K562 (cell line): ENCODE results near the gene ACOD1. TPM values are rescaled to one million over a fixed set of nuclear protein-coding genes. Genes with fewer than 3 reads are reported as not detected.

Experiments
- ATAC-seq: fragments of 200-7000 bp; cut with Tn5 transposase; 3 replicates; pipeline ENCODE4 v1.9.1; 2020; ENCODE audit warnings: moderate library complexity
- BruUV-seq: library from RNA; stranded (reverse); fragments of 400-500 nt; replicated peaks from 2 replicates; lab custom pipeline; 2021; lab: Mats Ljungman, UMichigan
- CTCF ChIA-PET: fragments of 300-600 bp; formaldehyde crosslinking; extraction: SDS; loops from one replicate; lab custom pipeline; 2021; ENCODE audit warnings: low intra/inter-chr PET ratio; lab: Yijun Ruan, JAX
- POLR2A ChIA-PET: fragments of 300-600, 350-650 bp; sonication (Branson Sonifier 250); formaldehyde crosslinking; extraction: SDS; loops from one replicate; lab custom pipeline; 2021; ENCODE audit warnings: antibody characterized with exemption, inconsistent platforms; lab: Yijun Ruan, JAX
- DNase-seq, 4 experiments: peaks; one replicate each; pipeline versions ENCODE4 v3.0.0 to v3.0.0-alpha.2; 2011 to 2018; ENCODE audit warnings: low spot score in 3 of 4, mixed read lengths in 3 of 4; ENCODE audit errors: extremely low read depth in 1 of 4
- FAIRE-seq: peaks from 2 replicates; lab custom pipeline; 2011; peaks lifted over from hg19 to GRCh38; lab: Jason Lieb, UNC
- H2AFZ ChIP-seq: 2 replicates; pipeline ENCODE4 v1.6.0; 2011; ENCODE audit warnings: low read depth, low read length, control low read depth, inconsistent platforms
- H3K27ac ChIP-seq: fragments of 200-600 bp; 3 replicates; pipeline ENCODE4 v1.8.0; 2011; ENCODE audit warnings: low read depth, mild to moderate bottlenecking, control low read depth, inconsistent platforms, low read length, moderate library complexity, mixed read lengths; ENCODE audit errors: extremely low read depth
- H3K27me3 ChIP-seq, 2 experiments: fragments of 300-600 bp in 1 of 2; 2 replicates in 1 of 2; 3 replicates in 1 of 2; pipeline versions ENCODE4 v1.6.0 to v1.8.0; 2011; ENCODE audit warnings: inconsistent platforms in 2 of 2, low read length in 2 of 2, mild to moderate bottlenecking in 1 of 2, mixed read lengths in 1 of 2, moderate library complexity in 1 of 2; ENCODE audit not compliant: control insufficient read depth in 2 of 2, insufficient read depth in 2 of 2
- H3K36me3 ChIP-seq: fragments of 300-600 bp; 3 replicates; pipeline ENCODE4 v1.8.0; 2011; ENCODE audit warnings: mild to moderate bottlenecking, low read length, inconsistent platforms; ENCODE audit not compliant: control insufficient read depth, insufficient read depth
- H3K4me1 ChIP-seq, 2 experiments: fragments of 200-600 bp in 1 of 2; replicated peaks in 1 of 2; 2 replicates in 1 of 2; 3 replicates in 1 of 2; pipeline versions ENCODE4 v1.5.1 to v1.8.0; 2011; ENCODE audit warnings: inconsistent platforms in 2 of 2, low read length in 2 of 2, mild to moderate bottlenecking in 1 of 2, mixed read lengths in 1 of 2, moderate library complexity in 1 of 2; ENCODE audit not compliant: control insufficient read depth in 2 of 2, insufficient read depth in 2 of 2
- H3K4me2 ChIP-seq: 2 replicates; pipeline ENCODE4 v1.6.1; 2011; ENCODE audit warnings: low read length, control low read depth, inconsistent platforms, mixed read lengths; ENCODE audit not compliant: insufficient read depth
- H3K4me3 ChIP-seq: fragments of 200-600 bp; sonication (generic), shearing (Covaris generic); 2 replicates; pipeline ENCODE4 v1.5.1; 2016; ENCODE audit warnings: control low read depth, inconsistent platforms
- H3K79me2 ChIP-seq: fragments of 200-600 bp; 3 replicates; pipeline ENCODE4 v1.8.0; 2011; ENCODE audit warnings: low read length, inconsistent platforms; ENCODE audit not compliant: control insufficient read depth, insufficient read depth
- H3K9ac ChIP-seq, 2 experiments: 2 replicates each; pipeline versions ENCODE4 v1.6.0 to v1.6.1; 2011; ENCODE audit warnings: low read depth in 2 of 2, low read length in 2 of 2, control low read depth in 1 of 2, inconsistent platforms in 1 of 2, mild to moderate bottlenecking in 1 of 2, mixed read lengths in 1 of 2; ENCODE audit not compliant: insufficient read depth in 1 of 2
- H3K9me1 ChIP-seq: one replicate; pipeline ENCODE4 v1.6.0; 2011; ENCODE audit warnings: inconsistent platforms, mild to moderate bottlenecking, low read length, moderate library complexity; ENCODE audit not compliant: control insufficient read depth, insufficient read depth
- H3K9me3 ChIP-seq: replicated peaks from 2 replicates; pipeline ENCODE4 v1.5.1; 2011; ENCODE audit warnings: low read depth, low read length, inconsistent platforms; ENCODE audit not compliant: control insufficient read depth, insufficient read depth
- H4K20me1 ChIP-seq: replicated peaks from 2 replicates; pipeline ENCODE4 v1.6.1; 2011; ENCODE audit warnings: low read length, inconsistent platforms, mixed read lengths; ENCODE audit not compliant: control insufficient read depth, insufficient read depth
- EHMT2 ChIP-seq: fragments of 450-650 bp; IDR thresholded peaks from 2 replicates; pipeline ENCODE4 v1.6.1; 2018; ENCODE audit warnings: antibody characterized with exemption
- EP300 ChIP-seq: IDR thresholded peaks from 2 replicates; pipeline ENCODE4 v1.6.1; 2012; ENCODE audit warnings: low read length, improper control_type of control experiment
- ESRRA ChIP-seq: fragments of 450-650 bp; IDR thresholded peaks from 2 replicates; pipeline ENCODE4 v1.6.1; 2014; ENCODE audit warnings: low read depth, mild to moderate bottlenecking, moderate library complexity, borderline replicate concordance
- HOMEZ ChIP-seq: fragments of 250-450 bp; sonication (Bioruptor Pico); IDR thresholded peaks from 2 replicates; pipeline ENCODE4 v1.4.0; 2020; ENCODE audit warnings: mild to moderate bottlenecking, moderate library complexity
- MYBL2 ChIP-seq, 2 experiments: fragments of 450-650 bp in 1 of 2; sonication (generic) in 1 of 2; formaldehyde crosslinking in 1 of 2; IDR thresholded peaks; 2 replicates each; pipeline versions ENCODE4 v1.6.1 to v1.8.1; 2017 to 2022; ENCODE audit warnings: borderline replicate concordance in 1 of 2, inconsistent platforms in 1 of 2, low read depth in 1 of 2, mild to moderate bottlenecking in 1 of 2, missing genetic modification reagents in 1 of 2, moderate library complexity in 1 of 2
- NR2C1 ChIP-seq, 2 experiments: fragments of 450-650 bp; IDR thresholded peaks; 2 replicates each; pipeline ENCODE4 v1.6.1; 2017; ENCODE audit warnings: mild to moderate bottlenecking in 2 of 2, antibody characterized with exemption in 1 of 2, inconsistent platforms in 1 of 2, missing compliant biosample characterization in 1 of 2, missing genetic modification characterization in 1 of 2
- PBX2 ChIP-seq, 2 experiments: IDR thresholded peaks in 1 of 2; conservative IDR thresholded peaks in 1 of 2; 2 replicates each; pipeline ENCODE4 v1.6.1; 2016; ENCODE audit warnings: low read depth in 2 of 2, mild to moderate bottlenecking in 1 of 2, missing compliant biosample characterization in 1 of 2, missing genetic modification characterization in 1 of 2, moderate library complexity in 1 of 2
- PML ChIP-seq: IDR thresholded peaks from 2 replicates; pipeline ENCODE4 v1.6.1; 2012; ENCODE audit warnings: low read length, inconsistent platforms
- RFX7 ChIP-seq: fragments of 250-450 bp; sonication (Bioruptor Pico); IDR thresholded peaks from 2 replicates; pipeline ENCODE4 v1.5.1; 2021; ENCODE audit warnings: mild to moderate bottlenecking
- SIRT6 ChIP-seq: IDR thresholded peaks from one replicate; pipeline ENCODE4 v1.6.1; 2012; ENCODE audit warnings: low read depth, mild to moderate bottlenecking, control low read depth, inconsistent platforms, low read length, moderate library complexity
- SIX5 ChIP-seq, 2 experiments: IDR thresholded peaks; 2 replicates each; pipeline ENCODE4 v1.6.1; 2011; ENCODE audit warnings: low read length in 2 of 2, borderline replicate concordance in 1 of 2, low read depth in 1 of 2, mild to moderate bottlenecking in 1 of 2, moderate library complexity in 1 of 2; ENCODE audit not compliant: insufficient read depth in 1 of 2
- SRSF3 ChIP-seq: fragments of 200-400 bp; formaldehyde crosslinking; IDR thresholded peaks from 2 replicates; pipeline ENCODE4 v1.6.1; 2016; ENCODE audit warnings: mild to moderate bottlenecking, low read length, moderate library complexity; ENCODE audit not compliant: insufficient read depth
- STAT5B ChIP-seq: fragments of 250-450 bp; sonication (Bioruptor Pico); IDR thresholded peaks from 2 replicates; pipeline ENCODE4 v1.8.0; 2021; ENCODE audit warnings: mild to moderate bottlenecking, inconsistent platforms
- TCFL5 ChIP-seq: fragments of 250-450 bp; sonication (Bioruptor Pico); conservative IDR thresholded peaks from 2 replicates; pipeline ENCODE4 v1.6.1; 2021; ENCODE audit warnings: mild to moderate bottlenecking, moderate library complexity, matching md5 sums
- ZNF324 ChIP-seq: fragments of 250-450 bp; sonication (Bioruptor Pico); IDR thresholded peaks from 2 replicates; pipeline ENCODE4 v1.4.0; 2020; ENCODE audit warnings: mild to moderate bottlenecking
- WGBS: fragments of 100-300 bp; shearing (Covaris generic); methylation state at CpG from one replicate; pipeline ENCODE4 v1.1.6; 2016; ENCODE audit warnings: low coverage, mixed read lengths; ENCODE audit not compliant: insufficient coverage; ENCODE audit errors: missing lambda C conversion rate; 5-methylcytosine and 5-hydroxymethylcytosine counted together
- in situ Hi-C: fragments of 300-500 bp; cut with MboI; formaldehyde crosslinking; loops from 4 replicates; pipeline ENCODE4 v1.15.0; 2018; ENCODE audit warnings: inconsistent platforms, mixed read lengths
- intact Hi-C: fragments of 100-400 bp; cut with micrococcal nuclease; formaldehyde crosslinking; loops from 2 replicates; pipeline ENCODE4 v1.14.2; 2022
- polyA plus RNA-seq, 8 experiments: library from polyadenylated mRNA; depleted of rRNA in 4 of 8; stranded (reverse) in 5 of 8; unstranded in 3 of 8; fragments of >200 nt; fragmentation: Nextera tagmentation in 2 of 8; fragmentation: Illumina TruSeq in 1 of 8; extraction: Ambion mirVana in 2 of 8; extraction: Trizol in 1 of 8; gene quantifications; 2 replicates each; pipeline versions ENCODE4 v1.2.1 to v1.2.3, GENCODE V29; 2011 to 2014; ENCODE audit warnings: inconsistent platforms in 1 of 8, missing spikeins in 1 of 8
- total RNA-seq, 7 experiments: library from RNA; depleted of rRNA in 6 of 7; stranded (reverse); fragments of >200 nt in 6 of 7; fragmentation: Illumina TruSeq in 2 of 7; extraction: Trizol in 2 of 7; gene quantifications; 2 replicates each; pipeline versions ENCODE4 v1.2.1 to v1.2.3, GENCODE V29; 2011 to 2021; ENCODE audit warnings: low replicate concordance in 1 of 7

Gene ACOD1
- total and polyA plus RNA-seq, 9 of the 15 experiments (the other 6 are each of a cell fraction or from before 2014, with no cell fraction given), result not detected

GRCh38 chr13:76921516-76921915 is 26.8 kb upstream of the ACOD1 start:
- in situ Hi-C loops, result loop anchor here (25.0 kb wide), 2 partner anchors 1059 to 1234 kb away; no protein-coding TSS in a partner anchor
- no peak for ATAC-seq
- 13% methylated on average over 1 of the region's 1 CpG for WGBS
- TF ChIP-seq RFX7 (CRISPR knock-in tag) (no peak), PBX2 (CRISPR knock-in tag; IDR thresholded peaks at IDR 0.05; ENCODE audit: low read depth) (no peak), PBX2 (tag; conservative IDR thresholded peaks at IDR 0.05; ENCODE audit: low read depth) (no peak), PML (no peak), EP300 (no peak), EHMT2 (no peak), MYBL2 (IDR thresholded peaks at IDR 0.05; ENCODE audit: low read depth) (no peak), MYBL2 (CRISPR knock-in tag; IDR thresholded peaks at IDR 0.05; ENCODE audit: borderline replicate concordance) (no peak), HOMEZ (CRISPR knock-in tag) (no peak), TCFL5 (CRISPR knock-in tag) (no peak), STAT5B (CRISPR knock-in tag) (no peak), NR2C1 (IDR thresholded peaks at IDR 0.05) (no peak), NR2C1 (tag; IDR thresholded peaks at IDR 0.05) (no peak), SRSF3 (no peak), SIRT6 (no peak), ZNF324 (CRISPR knock-in tag) (no peak), SIX5 (IDR thresholded peaks at IDR 0.05; ENCODE audit: borderline replicate concordance in 1 of 2, insufficient read depth in 1 of 2, low read depth in 1 of 2, low read length in 2 of 2) (no peak), ESRRA (no peak)

More at GRCh38 chr13:76921516-76921915, 26.8 kb upstream of the ACOD1 start:
- Histone ChIP-seq H3K4me2 (no peak overlapping the region), H3K9me1 (no peaks in the 10 kb centered on the region), H3K27ac (no peak overlapping the region), H3K4me3 (no peak overlapping the region), H3K4me1 (peaks cover 7 to 12% of the 10 kb centered on the region in 2 experiments; a peak in 4 of 5 replicates), H3K79me2 (no peaks in the 10 kb centered on the region), H3K9me3 (no peaks in the 10 kb centered on the region), H3K36me3 (no peaks in the 10 kb centered on the region), H3K9ac (no peak overlapping the region), H2AFZ (no peak overlapping the region), H4K20me1 (no peaks in the 10 kb centered on the region), H3K27me3 (no peaks in the 10 kb centered on the region)
- no TSS peak for BruUV-seq
- intact Hi-C loops, result no loop called here
- DNase-seq, result no peak
- no peak for FAIRE-seq
- ChIA-PET POLR2A (no interaction called here), CTCF (no interaction called here)
